Iris pigment epithelial cell (primary cell): ENCODE data around the gene SYT1.
A peak's percentile ranks its signal among the peaks of the same experiment; 100 is the strongest.
"Not testable (repeated sequence)": the region's sequence is repeated elsewhere in the genome, so short reads cannot be mapped to it uniquely, and the experiment has no call there.

ENCODE experiments used
- DNase-seq: peaks from one replicate; pipeline ENCODE4 v3.0.0-alpha.2; 2011; ENCODE audit warnings: low read depth

Gene SYT1

GRCh38 chr12:79143803-79144202 lies 279.2 kb downstream of the SYT1 start:
- DNase-seq, result no peak

- DNase-seq, result peak; percentile 40
Observed at GRCh38 chr12:79151956-79152355, 287.4 kb downstream of the SYT1 start.

GRCh38 chr12:79155683-79156082 lies 291.1 kb downstream of the SYT1 start:
- peak; percentile 57 for DNase-seq

- no peak for DNase-seq
Observed at GRCh38 chr12:79156846-79157463, 292.4 kb downstream of the SYT1 start.

GRCh38 chr12:79161249-79161934 lies 296.8 kb downstream of the SYT1 start:
- DNase-seq, result no peak

- no peak for DNase-seq
Observed at GRCh38 chr12:79162147-79162772, 297.7 kb downstream of the SYT1 start.

GRCh38 chr12:79162948-79163347 lies 298.4 kb downstream of the SYT1 start:
- DNase-seq, result no peak

GRCh38 chr12:79164890-79165289 lies 300.3 kb downstream of the SYT1 start:
- DNase-seq, result no peak

GRCh38 chr12:79168687-79169086 lies 304.1 kb downstream of the SYT1 start:
- DNase-seq, result no peak

GRCh38 chr12:79174626-79175025 lies 310.1 kb downstream of the SYT1 start:
- peak; percentile 71 for DNase-seq

GRCh38 chr12:79183003-79183402 lies 318.4 kb downstream of the SYT1 start:
- DNase-seq, result peak; percentile 14

GRCh38 chr12:79183926-79184325 lies 319.4 kb downstream of the SYT1 start:
- DNase-seq, result peak; percentile 3

GRCh38 chr12:79186506-79186905 lies 321.9 kb downstream of the SYT1 start:
- no peak for DNase-seq

- DNase-seq, result no peak
Observed at GRCh38 chr12:79187032-79187431, 322.5 kb downstream of the SYT1 start.

GRCh38 chr12:79191391-79191790 lies 326.8 kb downstream of the SYT1 start:
- no peak for DNase-seq

GRCh38 chr12:79194595-79194994 lies 330.0 kb downstream of the SYT1 start:
- DNase-seq, result peak; percentile 28

- DNase-seq, result no peak
Observed at GRCh38 chr12:79199166-79199565, 334.6 kb downstream of the SYT1 start.

GRCh38 chr12:79200176-79200575 lies 335.6 kb downstream of the SYT1 start:
- DNase-seq, result no peak

- no peak for DNase-seq
Observed at GRCh38 chr12:79203058-79203647, 338.6 kb downstream of the SYT1 start.

- DNase-seq, result no peak
Observed at GRCh38 chr12:79206871-79207270, 342.3 kb downstream of the SYT1 start.

GRCh38 chr12:79210403-79210802 lies 345.8 kb downstream of the SYT1 start:
- DNase-seq, result not testable (repeated sequence)

GRCh38 chr12:79217306-79217705 lies 352.7 kb downstream of the SYT1 start:
- DNase-seq, result no peak

- DNase-seq, result no peak
Observed at GRCh38 chr12:79223210-79223609, 358.6 kb downstream of the SYT1 start.
